Measurements from ENCODE around the gene UGT1A3.

DNA sequence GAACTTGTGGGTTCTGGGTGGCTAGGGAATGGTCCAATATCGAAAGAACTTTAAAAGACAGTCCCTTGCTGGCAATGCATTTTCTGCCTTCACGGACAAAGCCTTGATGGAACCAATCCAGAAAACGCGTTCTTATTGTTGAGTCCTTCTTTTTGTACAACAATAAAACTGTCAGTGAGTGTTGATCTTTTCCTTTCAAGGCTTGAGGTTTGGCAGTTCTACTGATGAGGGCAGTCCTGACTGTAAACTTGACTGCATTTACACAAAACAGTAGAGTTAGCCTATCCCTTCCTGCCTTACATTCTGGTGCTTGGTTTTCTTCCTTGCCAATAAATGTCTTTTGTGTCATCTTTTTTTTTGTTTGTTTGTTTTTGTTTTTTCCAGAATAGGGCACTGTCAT lies 49.6 kb upstream of the UGT1A3 start:
- TF ChIP-seq POLR2A (IDR thresholded peaks at IDR 0.05) (no peak), CTCF (IDR thresholded peaks at IDR 0.05) (no peak)

All from heart left ventricle (tissue), 13 donors.